HTR-8/SVneo (cell line): ENCODE data around the gene NFIA.

Experiments used
- DNase-seq: peaks from one replicate; pipeline ENCODE4 v3.0.0; 2011; ENCODE audit warnings: low spot score, mixed read lengths; ENCODE audit not compliant: insufficient read length
- FAIRE-seq: peaks from 2 replicates; lab custom pipeline; 2011; peaks lifted over from hg19 to GRCh38; lab: Jason Lieb, UNC

Gene NFIA

GRCh38 chr1:61486783-61487536 is 404.6 kb downstream of the NFIA start:
- no peak for FAIRE-seq

GRCh38 chr1:61487801-61488200 is 405.4 kb downstream of the NFIA start:
- FAIRE-seq: no peak
- DNase-seq: no peak

More at GRCh38 chr1:61486783-61487536, 404.6 kb downstream of the NFIA start:
- peak; percentile 35 for DNase-seq

- FAIRE-seq: no peak
Observed at GRCh38 chr1:61490924-61491323, 408.6 kb downstream of the NFIA start.

GRCh38 chr1:61491497-61491896 is 409.1 kb downstream of the NFIA start:
- FAIRE-seq (no peak), DNase-seq (no peak)

More at GRCh38 chr1:61490924-61491323, 408.6 kb downstream of the NFIA start:
- DNase-seq: no peak

- no peak for FAIRE-seq
- no peak for DNase-seq
Observed at GRCh38 chr1:61494000-61494399, 411.6 kb downstream of the NFIA start.

- FAIRE-seq: no peak
- peak; percentile 26 for DNase-seq
Observed at GRCh38 chr1:61496501-61496900, 414.1 kb downstream of the NFIA start.

- no peak for DNase-seq
- FAIRE-seq: no peak
Observed at GRCh38 chr1:61497013-61497412, 414.7 kb downstream of the NFIA start.

GRCh38 chr1:61498342-61498741 is 416.0 kb downstream of the NFIA start:
- FAIRE-seq: no peak
- no peak for DNase-seq

GRCh38 chr1:61501971-61502916 is 419.9 kb downstream of the NFIA start:
- DNase-seq (no peak), FAIRE-seq (no peak)

- DNase-seq (no peak), FAIRE-seq (no peak)
Observed at GRCh38 chr1:61504305-61504704, 421.9 kb downstream of the NFIA start.

GRCh38 chr1:61504852-61505390 is 422.6 kb downstream of the NFIA start:
- FAIRE-seq: no peak
- no peak for DNase-seq

GRCh38 chr1:61506236-61506635 is 423.9 kb downstream of the NFIA start:
- FAIRE-seq: no peak

GRCh38 chr1:61506944-61507500 is 424.7 kb downstream of the NFIA start:
- FAIRE-seq (no peak), DNase-seq (no peak)

More at GRCh38 chr1:61506236-61506635, 423.9 kb downstream of the NFIA start:
- DNase-seq: no peak
